HG03039 (cell line): ENCODE results near the gene EIF3J.
"Not testable (repeated sequence)": the region's sequence is repeated elsewhere in the genome, so short reads cannot be mapped to it uniquely, and the experiment has no call there.

Experiments used
- ATAC-seq: cut with Tn5 transposase; IDR thresholded peaks from one replicate; pipeline ENCODE4 v1.9.1; 2021; ENCODE audit warnings: mild to moderate bottlenecking, moderate library complexity; ENCODE audit not compliant: unreplicated experiment

The EIF3J gene

DNA sequence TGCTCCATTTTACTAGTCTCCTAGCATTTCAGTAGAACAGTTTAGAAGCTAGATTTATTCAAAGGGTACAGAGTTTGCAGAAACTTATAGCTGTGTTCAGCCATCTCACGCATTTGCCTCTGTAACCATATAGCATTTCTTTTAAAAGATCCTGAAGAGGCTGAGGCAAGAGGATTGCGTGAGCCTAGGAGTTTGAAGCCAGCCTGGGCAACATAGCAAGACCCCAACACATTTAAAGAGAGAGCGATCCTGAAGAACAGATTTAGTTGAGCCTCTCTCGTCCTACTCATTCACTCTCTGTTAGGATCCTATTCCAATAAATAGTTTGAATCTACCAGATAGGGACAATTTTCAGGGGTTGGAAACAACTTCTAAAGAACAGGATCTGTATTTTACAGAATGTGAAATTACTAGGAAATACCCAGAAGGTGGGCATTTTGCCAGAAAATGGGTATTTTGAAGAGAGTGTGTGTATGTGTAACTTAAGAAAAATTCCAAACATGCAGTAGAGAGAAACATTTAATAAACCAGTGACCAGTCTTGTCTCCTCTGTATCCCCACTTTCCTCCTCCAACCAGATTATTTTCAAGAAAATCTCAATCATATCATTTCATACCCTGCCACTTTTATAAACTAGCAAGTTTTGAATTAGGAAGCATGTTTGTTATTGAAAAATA lies 4.5 kb downstream of the EIF3J start:
- ATAC-seq = no peak

DNA sequence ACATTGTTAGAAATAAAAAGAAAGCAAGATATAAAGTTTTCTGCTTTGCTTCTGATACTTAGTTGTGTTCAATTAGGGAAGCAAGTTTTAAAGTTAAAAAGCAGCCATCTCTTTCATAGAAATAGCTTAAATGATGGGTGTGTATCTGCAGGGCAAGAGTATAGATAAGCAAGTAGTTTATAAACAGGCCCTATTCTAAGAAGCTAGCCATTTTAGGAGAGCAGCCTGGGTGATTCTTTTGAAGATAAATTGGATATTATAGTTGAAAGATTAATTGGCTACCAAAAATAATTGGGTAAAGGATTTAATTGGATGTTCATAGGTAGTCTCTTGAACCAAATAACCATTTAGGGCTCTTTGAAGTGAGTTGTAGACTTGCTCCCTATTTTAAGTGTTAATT lies 5.6 kb downstream of the EIF3J start:
- no peak for ATAC-seq

DNA sequence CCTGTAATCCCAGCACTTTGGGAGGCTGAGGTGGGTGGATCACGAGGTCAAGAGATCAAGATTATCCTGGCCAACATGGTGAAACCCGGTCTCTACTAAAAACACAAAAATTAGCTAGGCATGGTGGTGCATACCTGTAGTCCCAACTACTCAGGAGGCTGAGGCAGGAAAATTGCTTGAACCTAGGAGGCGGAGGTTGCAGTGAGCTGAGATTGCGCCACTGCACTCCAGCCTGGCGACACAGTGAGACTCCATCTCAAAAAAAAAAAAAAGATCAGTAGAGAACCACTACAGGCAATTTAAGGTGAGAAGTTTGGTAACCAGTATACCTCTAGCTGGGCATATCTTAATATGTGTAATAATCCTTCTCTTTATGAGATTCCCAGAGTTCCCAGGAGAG lies 7.8 kb downstream of the EIF3J start:
- ATAC-seq = not testable (repeated sequence)

DNA sequence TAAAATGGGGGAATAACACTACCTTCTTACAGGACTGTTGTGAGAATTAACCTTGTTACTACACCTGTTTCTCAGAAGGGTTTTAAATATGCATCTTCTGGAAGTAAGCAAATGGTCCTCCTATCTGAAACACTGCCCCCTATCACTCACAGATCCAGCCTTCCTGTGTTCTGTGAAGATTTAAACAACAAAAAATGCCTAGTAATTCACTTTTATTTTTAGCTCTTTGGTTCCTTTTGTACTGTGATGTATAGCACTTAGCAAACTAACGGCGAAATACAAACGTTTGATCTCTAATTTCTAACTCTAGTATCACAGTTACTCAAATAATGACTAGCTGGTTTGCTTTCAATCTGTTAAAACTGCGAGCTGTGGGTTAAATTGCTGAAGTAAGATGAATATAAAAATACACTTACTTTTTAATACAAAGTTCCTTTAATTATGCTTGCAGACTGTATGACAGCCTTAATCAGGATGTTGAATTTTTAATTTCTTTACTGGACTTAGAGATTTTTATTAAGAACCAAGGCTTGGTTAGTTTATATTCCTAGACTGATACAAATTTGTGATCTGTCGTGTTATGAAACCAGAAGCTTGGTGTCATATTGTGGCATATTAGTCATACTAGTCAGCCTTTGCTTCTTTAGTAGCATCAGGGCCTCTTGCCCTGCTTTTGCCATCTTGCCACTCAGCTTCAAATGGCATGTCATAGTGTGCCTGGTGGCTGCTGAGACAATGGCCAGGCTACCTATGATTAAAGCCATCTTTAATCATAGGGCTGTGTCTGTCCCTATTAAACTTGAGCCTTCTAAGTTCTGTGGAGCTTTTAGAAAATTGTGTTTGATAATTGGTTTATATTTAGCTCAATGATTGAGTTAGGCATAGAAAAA lies 9.2 kb downstream of the EIF3J start:
- ATAC-seq = no peak

DNA sequence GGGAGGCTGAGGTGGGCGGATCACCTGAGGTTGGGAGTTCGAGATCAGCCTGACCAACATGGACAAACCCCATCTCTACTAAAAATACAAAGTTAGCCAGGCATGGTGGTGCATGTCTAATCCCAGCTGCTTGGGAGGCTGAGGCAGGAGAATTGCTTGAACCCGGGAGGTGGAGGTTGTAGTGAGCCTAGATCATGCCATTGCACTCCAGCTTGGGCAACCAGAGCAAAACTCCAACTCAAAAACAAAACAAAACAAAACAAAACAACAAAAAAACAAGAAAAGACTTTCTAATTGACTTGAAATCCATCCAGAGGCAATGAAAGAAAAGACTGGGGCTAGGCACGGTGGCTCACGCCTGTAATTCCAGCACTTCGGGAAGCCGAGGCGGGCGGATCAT lies 12.2 kb downstream of the EIF3J start:
- not testable (repeated sequence) for ATAC-seq

DNA sequence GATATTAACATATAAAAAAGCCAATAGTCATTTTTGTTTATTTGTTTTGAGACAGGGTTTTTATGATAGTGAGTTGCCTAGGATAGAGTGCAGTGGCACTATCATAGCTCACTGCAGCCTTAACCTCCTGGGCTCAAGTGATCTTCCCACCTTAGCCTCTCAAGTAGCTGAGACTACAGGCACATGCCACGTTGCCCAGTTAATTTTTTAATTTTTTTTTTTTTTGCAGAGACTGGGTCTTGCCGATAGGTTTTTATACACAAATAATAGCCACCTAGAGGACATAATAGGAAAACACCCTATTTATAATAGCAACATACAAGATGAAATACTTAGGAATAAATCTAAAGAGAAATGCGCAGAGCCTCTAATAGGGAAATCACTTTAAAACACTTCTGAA lies 13.3 kb downstream of the EIF3J start:
- no peak for ATAC-seq

DNA sequence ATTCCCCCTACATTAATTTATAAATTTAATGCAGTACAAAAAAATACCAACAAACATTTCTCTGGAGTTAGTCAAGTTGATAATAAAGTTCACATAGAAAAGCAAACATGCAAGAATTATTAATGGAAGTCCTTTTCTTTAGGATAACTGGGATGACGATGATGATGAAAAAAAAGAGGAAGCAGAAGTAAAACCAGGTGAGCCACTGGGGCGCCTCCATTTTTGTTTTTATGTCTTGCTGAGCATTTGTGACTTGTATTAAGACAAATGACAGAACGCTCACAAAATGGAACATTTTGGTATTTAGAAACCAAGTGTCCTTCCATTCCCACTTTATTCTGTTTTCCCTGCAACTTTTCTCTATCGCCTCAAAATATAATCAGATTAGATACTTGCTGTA lies 13.8 kb downstream of the EIF3J start:
- ATAC-seq = no peak

DNA sequence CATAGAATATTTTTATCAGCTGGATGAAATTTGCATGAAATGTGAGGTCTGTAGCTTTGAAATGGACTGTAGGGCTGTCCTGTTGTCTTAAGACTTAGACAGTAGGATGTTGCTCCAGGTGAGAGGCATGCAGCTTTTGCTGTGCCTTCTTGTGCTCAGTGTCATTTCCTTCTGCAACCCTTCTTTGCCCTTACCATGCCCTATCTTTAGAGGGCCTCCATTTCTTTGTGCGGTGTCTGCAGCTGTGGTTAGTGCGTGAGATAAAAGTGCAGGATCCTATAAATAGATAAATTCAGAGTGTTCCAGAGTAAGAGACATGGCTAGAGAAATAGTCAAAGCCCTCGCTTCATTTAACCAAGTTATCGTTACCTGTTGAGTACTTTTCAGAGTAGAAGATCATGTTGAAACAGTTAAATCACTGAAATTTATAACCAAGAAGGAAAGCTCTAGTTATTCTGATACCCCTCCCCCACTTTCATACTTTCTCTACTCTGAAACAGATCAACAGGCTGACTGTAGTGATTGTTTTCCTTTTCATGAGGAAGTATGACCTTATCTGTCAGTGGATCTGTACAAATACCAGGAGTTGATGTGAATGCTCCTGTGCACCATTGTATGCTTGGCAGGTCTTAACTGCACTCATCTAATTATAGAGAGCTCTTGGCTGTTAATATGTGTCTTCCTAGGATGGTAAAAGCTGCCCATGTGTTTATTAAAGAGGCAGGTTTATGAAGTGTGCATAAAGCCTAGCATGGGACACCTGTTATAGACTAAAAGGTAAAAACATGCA lies 18.2 kb downstream of the EIF3J start:
- no peak for ATAC-seq

DNA sequence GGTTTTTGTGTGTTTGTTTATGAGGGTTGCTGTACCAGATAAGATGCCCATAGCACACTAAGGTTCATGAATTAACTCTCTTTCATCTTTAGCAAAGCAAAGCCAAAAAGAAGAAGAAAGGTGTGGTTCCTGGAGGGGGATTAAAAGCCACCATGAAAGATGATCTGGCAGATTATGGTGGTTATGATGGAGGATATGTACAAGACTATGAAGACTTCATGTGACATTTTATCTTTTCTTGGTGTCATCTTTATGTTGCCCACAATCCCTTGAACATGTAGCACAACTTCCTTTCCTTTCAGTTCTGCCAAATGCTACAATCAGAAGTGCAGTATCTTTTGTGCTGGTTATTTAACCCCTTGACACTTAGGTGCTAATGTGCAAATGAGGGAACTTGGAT lies 24.0 kb downstream of the EIF3J start:
- not testable (repeated sequence) for ATAC-seq

DNA sequence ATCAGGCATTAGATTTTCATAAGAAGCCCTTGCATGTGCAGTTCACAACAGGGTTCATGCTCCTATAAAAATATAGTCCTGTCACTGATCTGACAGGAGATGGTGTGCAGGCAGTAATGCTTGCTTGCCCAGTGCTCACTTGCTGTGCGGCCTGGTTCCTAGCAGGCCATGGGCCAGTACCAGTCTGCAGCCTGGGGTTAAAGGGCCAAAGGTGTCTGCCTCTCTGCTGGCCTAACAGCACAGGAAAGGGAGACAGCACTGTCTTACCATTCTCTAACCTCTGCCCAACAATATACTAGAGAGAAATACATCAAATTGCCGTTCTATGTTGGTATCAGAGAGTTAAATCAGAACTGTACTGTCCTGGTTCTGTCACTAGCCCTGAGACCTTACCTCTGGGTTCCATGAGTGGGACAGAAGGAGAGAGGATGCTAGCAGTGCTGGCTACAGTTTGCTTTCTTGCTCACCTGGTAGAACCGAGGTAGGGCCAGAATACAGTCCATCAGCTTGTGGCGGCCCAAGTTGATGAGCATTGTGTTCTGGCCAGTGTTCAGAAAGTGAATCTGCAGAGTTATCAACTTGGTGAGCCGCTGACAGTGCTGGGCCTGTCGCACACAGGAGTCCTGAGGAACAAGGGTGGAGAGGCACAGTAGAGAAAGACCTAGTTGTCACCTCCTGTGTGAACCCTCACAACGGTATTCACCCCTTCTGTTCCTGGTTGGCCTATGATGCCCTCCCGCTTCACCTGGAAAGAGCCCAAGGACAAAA lies 28.6 kb downstream of the EIF3J start:
- ATAC-seq = no peak

DNA sequence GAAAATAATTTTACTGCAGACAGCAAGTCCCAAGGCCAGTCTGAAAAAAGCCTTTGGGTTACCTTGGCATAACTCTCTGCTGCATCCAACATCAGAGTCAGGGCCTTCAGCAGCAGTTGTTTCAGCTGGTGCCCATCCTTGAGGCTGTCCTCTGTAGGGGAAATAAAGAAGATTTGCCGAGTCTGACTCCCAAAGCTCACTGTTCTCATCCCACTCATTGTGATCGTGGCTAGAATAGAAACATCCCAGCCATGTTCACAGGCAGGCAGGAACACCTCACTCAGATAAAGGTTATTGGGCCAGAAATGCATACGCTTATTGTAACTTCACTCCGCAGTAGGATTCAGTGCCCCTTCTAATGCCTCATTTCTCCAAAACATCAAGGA lies 29.2 kb downstream of the EIF3J start:
- ATAC-seq = no peak

DNA sequence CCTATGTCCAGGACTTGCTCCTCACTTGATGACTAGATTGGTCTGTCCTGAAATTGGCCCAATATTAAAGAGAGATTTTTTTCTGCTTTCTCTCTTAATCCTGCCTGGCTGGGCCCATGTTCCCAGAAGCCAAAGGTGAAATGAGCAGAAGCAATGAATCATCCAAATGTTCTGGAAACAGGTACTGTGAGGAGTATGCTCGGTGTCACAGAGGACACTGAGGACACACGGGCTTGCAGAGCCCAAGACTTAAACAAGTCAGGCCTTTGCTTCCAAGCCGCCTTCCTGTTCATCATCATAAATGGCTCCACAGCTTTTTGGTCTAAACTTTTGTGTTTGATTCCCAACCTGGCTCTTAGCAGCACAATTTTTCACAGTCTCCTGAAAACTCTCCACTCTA lies 31.4 kb downstream of the EIF3J start:
- no peak for ATAC-seq

DNA sequence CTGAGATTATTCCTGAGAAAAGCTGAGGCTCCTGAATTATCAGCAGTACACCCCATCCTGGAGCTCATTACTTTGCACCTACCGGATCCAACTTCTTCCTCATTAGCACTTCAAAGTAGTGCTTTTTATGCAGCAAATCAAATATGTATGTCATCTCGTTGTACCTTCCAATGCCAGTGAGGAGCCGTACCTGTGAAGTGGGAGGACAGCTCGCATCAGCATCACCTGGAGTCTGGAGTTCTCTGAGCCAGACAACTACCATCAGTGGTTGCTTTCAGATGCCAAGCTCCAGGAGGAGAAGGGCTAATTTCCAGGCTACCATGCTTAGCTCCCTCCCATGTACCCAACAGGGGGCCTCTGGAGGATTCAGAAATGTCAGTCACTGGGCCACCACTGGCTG lies 32.4 kb downstream of the EIF3J start:
- no peak for ATAC-seq

DNA sequence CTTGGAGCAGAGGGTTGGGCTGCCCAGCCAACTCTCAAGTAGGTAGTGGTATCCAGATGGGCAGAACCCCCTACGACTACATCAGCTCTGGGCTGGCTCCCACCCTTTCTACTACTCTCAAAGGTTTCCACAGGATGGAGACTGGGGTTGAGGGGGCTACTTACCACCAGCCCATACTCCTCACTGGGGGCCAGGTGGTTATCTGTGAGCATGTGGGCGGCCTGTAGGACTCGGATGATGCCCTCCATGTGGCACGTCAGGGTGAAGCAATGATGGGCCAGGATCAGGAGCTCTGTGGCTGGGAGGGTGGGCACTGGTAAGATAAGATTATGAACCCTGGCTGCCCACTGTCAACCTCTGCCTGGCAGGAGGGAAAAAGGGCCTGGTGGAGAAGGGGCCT lies 33.4 kb downstream of the EIF3J start:
- no peak for ATAC-seq

DNA sequence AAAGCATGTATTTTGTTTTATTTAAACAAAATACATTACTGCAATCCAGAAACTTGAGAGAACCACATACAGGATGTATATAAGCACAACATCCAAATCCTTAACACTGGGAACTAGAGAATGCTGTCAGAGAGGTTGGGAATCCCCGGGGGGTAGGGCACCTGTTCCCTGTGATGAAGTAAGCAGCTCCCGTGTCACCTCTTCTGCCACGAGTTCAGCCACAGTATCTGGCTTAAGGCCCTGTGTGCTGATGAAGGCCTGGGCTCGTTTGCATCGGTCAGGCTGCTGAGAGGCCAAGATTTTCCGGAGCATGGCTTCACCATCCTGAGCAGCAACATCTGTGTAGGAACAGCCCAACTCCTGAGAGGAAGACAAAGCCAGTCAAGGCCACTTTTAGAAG lies 36.4 kb downstream of the EIF3J start:
- ATAC-seq = no peak

DNA sequence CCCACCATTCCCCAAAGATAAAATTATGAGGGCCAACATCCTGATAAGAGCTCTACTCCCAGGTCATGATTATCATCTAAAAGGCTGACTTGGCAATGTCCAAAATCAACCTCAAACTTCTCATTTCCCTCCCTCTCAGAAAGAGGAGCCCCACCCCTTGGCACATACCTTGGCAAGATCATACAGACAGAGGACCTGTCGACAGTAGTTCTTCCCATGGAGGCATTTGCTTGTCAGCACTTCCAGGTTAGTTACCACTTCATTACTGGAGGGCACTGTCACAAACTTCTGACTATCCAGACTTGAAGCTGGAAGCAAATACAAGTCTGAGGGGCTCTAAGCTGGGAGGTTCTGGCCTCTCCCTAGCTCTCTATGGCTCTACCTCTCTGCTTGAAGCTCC lies 37.8 kb downstream of the EIF3J start:
- no peak for ATAC-seq

DNA sequence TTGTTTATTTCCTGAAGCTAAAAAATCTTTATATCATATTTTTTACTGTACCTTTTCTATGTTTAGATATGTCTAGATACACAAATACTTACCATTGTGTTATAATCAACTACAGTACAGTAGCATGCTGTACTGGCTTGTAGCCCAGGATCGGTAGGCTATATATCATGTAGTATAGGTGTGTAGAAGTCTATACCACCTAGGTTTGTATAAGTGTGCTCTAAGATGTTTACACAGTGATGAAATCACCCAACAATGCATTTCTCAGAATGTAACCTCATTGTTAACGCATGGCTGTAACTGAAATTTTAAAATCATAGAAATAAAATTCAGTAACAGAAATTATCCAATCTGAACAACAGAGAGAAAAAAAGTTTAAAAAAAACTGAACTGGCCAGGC lies 43.2 kb downstream of the EIF3J start:
- no peak for ATAC-seq

DNA sequence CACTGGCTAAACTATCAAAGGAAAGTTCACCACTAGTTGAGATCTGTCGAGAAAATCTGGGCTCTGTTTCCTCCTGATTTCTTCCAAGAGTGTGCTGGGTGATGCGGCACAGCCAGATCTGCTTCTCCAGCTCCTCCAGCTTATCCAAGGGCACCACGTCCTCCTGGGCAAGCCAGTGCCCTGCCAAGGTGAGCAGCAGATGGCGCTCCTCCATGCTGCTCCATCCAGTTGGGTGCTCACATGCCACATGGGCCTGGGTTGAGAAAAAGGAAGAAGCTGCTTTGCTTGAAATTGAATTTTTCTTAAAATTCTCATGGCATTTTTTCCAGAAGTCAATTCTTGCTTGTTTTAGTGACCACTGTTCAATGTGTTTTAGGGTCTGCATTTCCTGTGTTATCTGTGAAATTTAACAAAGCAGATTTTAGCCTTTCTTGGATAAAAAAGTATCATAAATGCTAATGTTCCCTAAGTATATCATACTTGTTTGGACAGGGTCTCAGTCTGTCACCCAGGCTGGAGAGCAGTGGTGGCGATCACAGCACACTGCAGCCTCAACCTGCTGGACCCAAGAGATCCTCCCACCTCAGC lies 47.3 kb downstream of the EIF3J start:
- no peak for ATAC-seq

DNA sequence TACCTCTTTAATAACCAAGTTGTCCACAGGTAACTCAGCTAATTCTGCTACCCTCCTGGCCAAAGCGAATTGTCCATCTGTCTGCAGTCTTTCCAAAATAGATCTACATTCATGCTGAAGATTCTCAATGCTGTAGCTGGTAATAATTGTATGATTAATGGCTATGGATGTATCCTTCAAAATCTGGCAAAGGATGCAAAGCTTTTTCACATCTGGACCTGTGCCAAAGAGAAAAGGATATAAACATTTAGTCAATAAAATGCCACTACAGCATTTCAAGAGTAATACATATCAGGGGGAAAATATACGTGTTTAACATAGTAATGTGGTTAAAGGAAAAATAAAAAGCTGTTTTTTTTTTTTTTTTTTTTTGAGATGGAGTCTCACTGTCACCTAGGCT lies 48.7 kb downstream of the EIF3J start:
- ATAC-seq = no peak

DNA sequence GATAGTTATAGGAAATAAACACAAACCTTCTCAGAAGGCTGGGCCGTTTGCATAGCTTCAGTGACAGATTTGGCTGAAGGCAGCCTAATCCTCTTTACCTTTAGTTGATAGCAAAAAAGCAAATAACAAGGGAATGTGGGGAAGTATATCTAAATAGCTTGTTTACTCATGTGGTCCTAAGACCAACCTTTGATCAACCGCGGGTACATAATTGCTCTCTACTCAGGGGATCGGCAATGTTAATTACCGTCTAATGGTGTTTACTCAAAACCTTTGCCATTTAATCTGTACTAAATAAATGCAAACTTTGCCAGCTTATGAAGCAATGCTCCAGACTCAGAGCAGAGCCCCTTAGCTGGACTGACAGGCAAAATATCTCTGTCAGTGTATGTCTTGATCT lies 51.6 kb downstream of the EIF3J start:
- ATAC-seq = no peak

DNA sequence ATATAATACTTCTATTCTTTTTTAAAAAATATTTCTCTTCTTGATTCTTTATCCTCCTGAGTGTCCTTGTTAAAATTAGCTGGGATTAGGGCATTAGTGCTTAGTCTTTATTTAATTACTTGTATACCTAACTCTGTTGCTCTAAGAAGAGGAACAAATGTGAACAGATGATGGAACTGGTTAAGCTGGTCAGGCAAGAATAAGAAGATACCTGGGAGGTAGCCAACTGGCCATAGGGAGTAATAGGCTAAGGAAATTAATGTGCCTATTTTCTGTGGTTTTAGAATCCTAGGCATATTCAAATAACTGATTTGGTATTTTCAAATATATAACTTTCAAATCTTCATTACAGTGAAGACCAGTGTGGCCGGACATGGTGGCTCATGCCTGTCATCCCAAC lies 54.4 kb downstream of the EIF3J start:
- no peak for ATAC-seq
